KMS-11 (cell line): ENCODE results near the gene PCIF1.

Experiments used
- H2AFZ ChIP-seq: fragments of 200-600 bp; sonication (generic); 2 replicates; pipeline ENCODE4 v1.6.1; 2016; ENCODE audit warnings: antibody characterized with exemption, mixed run types, low read depth
- H3K27ac ChIP-seq: fragments of 200-600 bp; sonication (generic); 2 replicates; pipeline ENCODE4 v1.6.1; 2016; ENCODE audit warnings: mild to moderate bottlenecking, mixed run types
- H3K27me3 ChIP-seq: fragments of 200-600 bp; sonication (generic); 2 replicates; pipeline ENCODE4 v1.6.1; 2017; ENCODE audit warnings: mild to moderate bottlenecking, low read depth, mixed run types, moderate library complexity; ENCODE audit not compliant: insufficient read depth
- H3K36me3 ChIP-seq: fragments of 200-600 bp; sonication (generic); 2 replicates; pipeline ENCODE4 v1.6.1; 2017; ENCODE audit warnings: mild to moderate bottlenecking, mixed run types; ENCODE audit not compliant: insufficient read depth
- H3K4me1 ChIP-seq: fragments of 200-600 bp; sonication (generic); 2 replicates; pipeline ENCODE4 v1.6.1; 2016; ENCODE audit warnings: mild to moderate bottlenecking, low read depth, mixed run types; ENCODE audit not compliant: poor library complexity, severe bottlenecking
- H3K4me2 ChIP-seq: fragments of 200-600 bp; sonication (generic); 2 replicates; pipeline ENCODE4 v1.7.0; 2016; ENCODE audit warnings: mild to moderate bottlenecking, mixed run types
- H3K4me3 ChIP-seq: fragments of 200-600 bp; sonication (generic); IDR thresholded peaks from 2 replicates; pipeline ENCODE4 v1.6.1; 2017; ENCODE audit warnings: low read depth, low read length, mixed read lengths; ENCODE audit not compliant: insufficient read depth
- H3K79me2 ChIP-seq: fragments of 200-600 bp; sonication (generic); 2 replicates; pipeline ENCODE4 v1.6.1; 2016; ENCODE audit warnings: low read depth, mixed run types; ENCODE audit not compliant: insufficient read depth
- H3K9ac ChIP-seq: fragments of 200-600 bp; sonication (generic); 2 replicates; pipeline ENCODE4 v1.6.1; 2016; ENCODE audit warnings: mild to moderate bottlenecking, mixed run types
- H4K20me1 ChIP-seq: fragments of 200-600 bp; sonication (generic); 2 replicates; pipeline ENCODE4 v1.6.1; 2016; ENCODE audit warnings: mild to moderate bottlenecking, mixed run types; ENCODE audit not compliant: insufficient read depth
- TF ChIP-seq, protein P1 (sequence below): fragments of 200-600 bp; sonication (generic); conservative IDR thresholded peaks from 2 replicates; pipeline ENCODE4 v1.6.1; 2017; ENCODE audit warnings: low read depth, mild to moderate bottlenecking, antibody characterized with exemption, low read length, moderate library complexity, mixed read lengths

PCIF1 gene

DNA sequence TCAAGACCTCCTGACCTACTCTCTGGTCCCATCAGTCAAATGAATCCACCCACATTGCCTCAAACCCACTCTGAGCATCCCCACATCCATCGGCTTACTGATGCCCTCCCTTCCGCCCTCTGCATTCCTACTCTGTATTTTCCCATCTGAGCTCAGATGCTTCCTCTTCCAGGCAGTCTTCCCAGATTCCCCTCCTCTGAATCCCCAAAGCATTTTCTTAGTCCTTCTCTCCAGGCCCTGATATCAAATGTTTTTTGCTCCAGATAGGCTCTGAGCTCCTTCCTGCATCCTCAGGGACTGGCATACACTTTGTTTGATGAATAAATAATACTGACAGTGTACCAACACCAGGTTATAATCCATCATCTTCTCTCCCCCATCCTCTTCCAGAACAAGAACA is 26.4 kb upstream of the PCIF1 start:
- Histone ChIP-seq H3K79me2 (no peaks in the 10 kb centered on the region), H3K27me3 (no peaks in the 10 kb centered on the region), H3K4me2 (no peak overlapping the region), H3K4me1 (peaks cover 15% of the 10 kb centered on the region), H4K20me1 (no peaks in the 10 kb centered on the region), H3K4me3 (no peak overlapping the region), H3K36me3 (no peaks in the 10 kb centered on the region), H3K27ac (no peak overlapping the region), H2AFZ (no peak overlapping the region), H3K9ac (no peak overlapping the region)
- TF ChIP-seq, protein P1, sequence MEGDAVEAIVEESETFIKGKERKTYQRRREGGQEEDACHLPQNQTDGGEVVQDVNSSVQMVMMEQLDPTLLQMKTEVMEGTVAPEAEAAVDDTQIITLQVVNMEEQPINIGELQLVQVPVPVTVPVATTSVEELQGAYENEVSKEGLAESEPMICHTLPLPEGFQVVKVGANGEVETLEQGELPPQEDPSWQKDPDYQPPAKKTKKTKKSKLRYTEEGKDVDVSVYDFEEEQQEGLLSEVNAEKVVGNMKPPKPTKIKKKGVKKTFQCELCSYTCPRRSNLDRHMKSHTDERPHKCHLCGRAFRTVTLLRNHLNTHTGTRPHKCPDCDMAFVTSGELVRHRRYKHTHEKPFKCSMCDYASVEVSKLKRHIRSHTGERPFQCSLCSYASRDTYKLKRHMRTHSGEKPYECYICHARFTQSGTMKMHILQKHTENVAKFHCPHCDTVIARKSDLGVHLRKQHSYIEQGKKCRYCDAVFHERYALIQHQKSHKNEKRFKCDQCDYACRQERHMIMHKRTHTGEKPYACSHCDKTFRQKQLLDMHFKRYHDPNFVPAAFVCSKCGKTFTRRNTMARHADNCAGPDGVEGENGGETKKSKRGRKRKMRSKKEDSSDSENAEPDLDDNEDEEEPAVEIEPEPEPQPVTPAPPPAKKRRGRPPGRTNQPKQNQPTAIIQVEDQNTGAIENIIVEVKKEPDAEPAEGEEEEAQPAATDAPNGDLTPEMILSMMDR = no peak

DNA sequence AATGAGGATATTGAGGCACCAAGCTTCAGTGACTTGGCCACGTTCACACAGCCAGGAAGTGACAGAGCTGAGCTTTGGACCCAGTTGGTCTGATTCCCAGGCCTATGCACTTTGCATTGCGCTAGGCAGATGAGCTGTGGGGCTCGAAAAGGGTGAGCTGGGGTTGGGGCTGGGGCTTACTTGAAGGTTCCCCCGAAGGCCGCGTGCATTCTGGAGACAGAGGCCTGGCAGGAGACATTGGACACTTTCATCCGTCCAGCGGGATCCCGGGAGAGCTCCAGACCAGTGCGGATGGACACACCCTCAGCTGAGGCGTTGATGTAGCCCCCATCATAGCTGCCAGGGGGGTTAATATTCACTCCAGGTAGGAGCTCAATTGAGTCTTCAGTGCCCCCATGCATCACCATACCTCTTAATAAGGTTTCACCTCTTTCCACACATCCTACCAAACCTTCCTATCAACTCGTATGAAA is 25.1 kb upstream of the PCIF1 start:
- Histone ChIP-seq H2AFZ (no peak overlapping the region), H3K9ac (no peak overlapping the region), H4K20me1 (no peaks in the 10 kb centered on the region), H3K27me3 (no peaks in the 10 kb centered on the region), H3K4me2 (no peak overlapping the region), H3K36me3 (no peaks in the 10 kb centered on the region), H3K27ac (no peak overlapping the region), H3K79me2 (no peaks in the 10 kb centered on the region), H3K4me1 (peaks cover 15% of the 10 kb centered on the region), H3K4me3 (no peak overlapping the region)
- TF ChIP-seq, protein P1 = no peak

DNA sequence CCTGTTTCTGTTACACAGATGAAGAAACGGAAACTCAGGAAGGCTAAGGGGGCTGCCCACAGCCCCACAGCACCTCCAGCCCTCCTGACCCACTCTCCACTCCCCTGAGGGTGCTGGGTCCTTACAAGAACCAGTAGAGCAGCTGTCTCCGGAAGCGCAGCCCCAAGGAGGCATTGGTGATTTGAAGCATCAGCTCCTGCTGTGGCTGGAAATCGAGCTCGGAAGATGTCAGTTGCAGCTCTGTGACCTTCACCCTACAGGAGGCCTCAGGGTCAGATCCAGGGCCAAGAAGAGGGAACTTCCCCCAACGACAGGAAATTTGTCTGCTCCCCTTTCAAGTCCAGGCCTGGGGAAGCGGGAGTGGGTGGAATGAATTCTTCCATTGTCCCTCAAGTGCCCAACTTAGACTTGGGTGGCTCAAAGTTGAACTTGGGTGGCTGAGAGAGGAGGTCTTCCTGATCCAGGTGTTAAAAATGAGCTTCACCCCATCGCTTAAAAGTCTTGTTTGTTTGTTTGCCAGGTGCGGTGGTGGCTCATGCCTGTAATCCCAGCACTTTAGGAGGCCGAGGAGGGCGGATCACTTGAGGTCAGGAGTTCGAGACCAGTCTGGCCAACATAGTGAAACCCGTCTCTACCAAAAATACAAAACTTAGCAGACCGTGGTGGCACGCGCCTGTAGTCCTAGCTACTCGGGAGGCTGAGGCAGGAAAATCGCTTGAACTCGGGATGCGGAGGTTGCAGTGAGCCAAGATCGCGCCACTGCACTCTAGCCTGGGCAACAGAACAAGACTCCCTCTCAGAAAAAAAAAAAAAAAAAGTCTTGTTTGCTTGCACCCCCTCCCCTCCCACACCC is 24.4 kb upstream of the PCIF1 start:
- H3K27ac ChIP-seq = no peak overlapping the region
- TF ChIP-seq, protein P1 = no peak
- H3K36me3 ChIP-seq = no peaks in the 10 kb centered on the region
- peak overlapping the region; percentile 36; the same call in 1 of the 2 replicates for H3K4me2 ChIP-seq
- H3K79me2 ChIP-seq = no peaks in the 10 kb centered on the region
- H4K20me1 ChIP-seq = no peaks in the 10 kb centered on the region
- H3K4me1 ChIP-seq = peaks cover 15% of the 10 kb centered on the region
- no peak overlapping the region for H3K9ac ChIP-seq
- H2AFZ ChIP-seq = peak overlapping the region; percentile 27; the same call in 1 of the 2 replicates
- no peaks in the 10 kb centered on the region for H3K27me3 ChIP-seq
- H3K4me3 ChIP-seq = no peak overlapping the region

DNA sequence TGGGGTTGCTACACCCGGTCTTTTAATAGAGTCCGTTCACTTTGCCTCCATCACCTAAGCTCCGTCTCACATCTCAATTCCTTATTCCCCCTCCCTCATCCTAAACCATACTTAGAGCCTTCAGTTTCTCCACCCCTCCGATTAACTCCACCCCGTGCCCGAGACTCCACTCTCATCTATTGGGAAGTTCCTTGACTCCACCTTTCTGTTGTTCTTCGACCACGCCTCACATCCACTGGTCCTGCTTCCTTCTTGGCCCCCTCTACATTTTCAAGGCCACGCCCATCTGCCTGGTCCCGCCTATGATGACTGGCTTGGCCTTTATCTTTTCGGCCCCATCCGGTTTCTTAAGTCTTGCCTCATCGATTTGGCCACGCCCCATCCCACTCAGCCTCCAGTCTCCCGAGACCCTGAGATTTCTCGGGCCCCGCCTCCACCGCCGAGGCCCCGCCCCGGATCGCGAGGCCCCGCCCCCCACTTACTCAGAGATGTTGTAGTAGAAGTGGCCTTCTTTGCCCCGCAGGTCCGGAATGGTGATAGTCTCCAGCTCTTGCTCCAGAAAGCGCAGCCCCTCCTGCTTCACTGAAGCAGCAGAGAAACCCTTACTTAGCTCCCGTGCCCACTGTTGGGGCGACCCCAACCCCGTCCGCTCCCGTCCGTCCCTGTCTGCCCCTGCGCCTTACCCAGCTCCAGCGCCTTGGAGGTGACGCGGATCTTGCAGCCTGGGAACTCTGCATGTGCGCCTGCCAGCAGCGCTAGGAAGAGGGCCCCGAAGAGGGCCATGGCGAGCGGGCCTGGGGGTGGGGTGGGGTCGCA is 23.6 kb upstream of the PCIF1 start:
- H4K20me1 ChIP-seq = no peaks in the 10 kb centered on the region
- H3K4me3 ChIP-seq = no peak overlapping the region
- H2AFZ ChIP-seq = peak overlapping the region; percentile 70
- H3K27me3 ChIP-seq = no peaks in the 10 kb centered on the region
- H3K36me3 ChIP-seq = no peaks in the 10 kb centered on the region
- peak overlapping the region; percentile 84 for H3K9ac ChIP-seq
- H3K79me2 ChIP-seq = no peaks in the 10 kb centered on the region
- H3K4me1 ChIP-seq = peaks cover 15% of the 10 kb centered on the region
- peak overlapping the region; percentile 92 for H3K4me2 ChIP-seq
- H3K27ac ChIP-seq = peak overlapping the region; percentile 84
- TF ChIP-seq, protein P1 = no peak
